HepG2 (cell line): Measurements from ENCODE around the gene CELSR2. TPM values are rescaled to one million over a fixed set of nuclear protein-coding genes. Genes with fewer than 3 reads are reported as not detected.

Source experiments
- CHD4 ChIP-seq: fragments of 200-600 bp; sonication (generic); IDR thresholded peaks from 2 replicates; pipeline ENCODE4 v1.7.0; 2017; ENCODE audit warnings: mild to moderate bottlenecking, low read length, borderline replicate concordance
- DNMT1 ChIP-seq: sonication (generic); formaldehyde crosslinking; IDR thresholded peaks from 2 replicates; pipeline ENCODE4 v1.5.1; 2020; ENCODE audit warnings: mild to moderate bottlenecking, missing genetic modification reagents
- ISX ChIP-seq: sonication (generic); formaldehyde crosslinking; conservative IDR thresholded peaks from 2 replicates; pipeline ENCODE4 v1.5.0; 2020; ENCODE audit warnings: missing genetic modification reagents
- NCOA5 ChIP-seq: sonication (generic); formaldehyde crosslinking; IDR thresholded peaks from 2 replicates; pipeline ENCODE4 v1.4.0; 2020; ENCODE audit warnings: missing genetic modification reagents
- PHB2 ChIP-seq: fragments of 450-650 bp; IDR thresholded peaks from 2 replicates; pipeline ENCODE4 v1.6.1; 2018; ENCODE audit not compliant: partially characterized antibody
- RAD51 ChIP-seq: fragments of 450-650 bp; IDR thresholded peaks from 2 replicates; pipeline ENCODE4 v1.6.1; 2016; ENCODE audit warnings: borderline replicate concordance
- ZFP82 ChIP-seq: sonication (generic); formaldehyde crosslinking; IDR thresholded peaks from 2 replicates; pipeline ENCODE4 v1.5.1; 2020; ENCODE audit warnings: mild to moderate bottlenecking, missing genetic modification reagents, borderline replicate concordance
- ZNF138 ChIP-seq: sonication (generic); formaldehyde crosslinking; IDR thresholded peaks from 2 replicates; pipeline ENCODE4 v1.5.0; 2020; ENCODE audit warnings: mild to moderate bottlenecking, low read depth, missing genetic modification reagents
- ZNF225 ChIP-seq: sonication (generic); formaldehyde crosslinking; IDR thresholded peaks from 2 replicates; pipeline ENCODE4 v1.4.0; 2020; ENCODE audit warnings: mild to moderate bottlenecking, missing genetic modification reagents
- ZNF232 ChIP-seq: sonication (generic); formaldehyde crosslinking; IDR thresholded peaks from 2 replicates; pipeline ENCODE4 v1.4.0; 2020; ENCODE audit warnings: missing genetic modification reagents, borderline replicate concordance
- ZNF33A ChIP-seq: sonication (generic); formaldehyde crosslinking; IDR thresholded peaks from 2 replicates; pipeline ENCODE4 v1.5.1; 2020; ENCODE audit warnings: missing genetic modification reagents, mild to moderate bottlenecking, moderate library complexity, borderline replicate concordance
- ZNF577 ChIP-seq: sonication (generic); formaldehyde crosslinking; IDR thresholded peaks from 2 replicates; pipeline ENCODE4 v1.4.0; 2020; ENCODE audit warnings: mild to moderate bottlenecking, low read depth, missing genetic modification reagents, borderline replicate concordance
- ZNF75D ChIP-seq: sonication (generic); formaldehyde crosslinking; IDR thresholded peaks from 2 replicates; pipeline ENCODE4 v1.8.1; 2023; ENCODE audit warnings: missing genetic modification reagents, mild to moderate bottlenecking, borderline replicate concordance
- ZNF761 ChIP-seq: sonication (generic); formaldehyde crosslinking; conservative IDR thresholded peaks from 2 replicates; pipeline ENCODE4 v1.4.0; 2020; ENCODE audit warnings: mild to moderate bottlenecking, missing genetic modification reagents
- polyA plus RNA-seq, 8 experiments: library from polyadenylated mRNA; depleted of rRNA in 3 of 8; stranded (reverse) in 7 of 8; unstranded in 1 of 8; fragments of >200 nt; fragmentation: Illumina TruSeq in 4 of 8; extraction: Trizol in 4 of 8; gene quantifications; 2 replicates each; pipeline versions ENCODE4 v1.2.1 to v1.2.3, GENCODE V29; 2011 to 2016; ENCODE audit warnings: low read depth in 4 of 8, missing spikeins in 1 of 8, mixed read lengths in 1 of 8; ENCODE audit not compliant: insufficient read depth in 1 of 8
- total RNA-seq, 5 experiments: library from RNA; depleted of rRNA; stranded (reverse); fragments of >200 nt; fragmentation: Illumina TruSeq; extraction: Trizol; gene quantifications; 2 replicates each; pipeline ENCODE4 v1.2.3, GENCODE V29; 2016; ENCODE audit warnings: low read depth in 1 of 5
- TF ChIP-seq, protein P1 (sequence below): IDR thresholded peaks from 2 replicates; pipeline ENCODE4 v1.6.1; 2016; ENCODE audit warnings: missing genetic modification reagents, missing compliant biosample characterization
- TF ChIP-seq, protein P2 (sequence below): sonication (generic); formaldehyde crosslinking; IDR thresholded peaks from 2 replicates; pipeline ENCODE4 v1.4.0; 2020; ENCODE audit warnings: missing genetic modification reagents
- TF ChIP-seq, protein P3 (sequence below): fragments of 450-650 bp; IDR thresholded peaks from 2 replicates; pipeline ENCODE4 v1.6.1; 2017; ENCODE audit warnings: mild to moderate bottlenecking
- TF ChIP-seq, protein P4 (sequence below): sonication (generic); formaldehyde crosslinking; IDR thresholded peaks from 2 replicates; pipeline ENCODE4 v1.5.1; 2020; ENCODE audit warnings: mild to moderate bottlenecking, missing genetic modification reagents, borderline replicate concordance

CELSR2 gene
- total and polyA plus RNA-seq, 2 of the 13 experiments (the other 11 are each of a cell fraction or from before 2014, with no cell fraction given): 4.0 to 6.6 TPM

DNA sequence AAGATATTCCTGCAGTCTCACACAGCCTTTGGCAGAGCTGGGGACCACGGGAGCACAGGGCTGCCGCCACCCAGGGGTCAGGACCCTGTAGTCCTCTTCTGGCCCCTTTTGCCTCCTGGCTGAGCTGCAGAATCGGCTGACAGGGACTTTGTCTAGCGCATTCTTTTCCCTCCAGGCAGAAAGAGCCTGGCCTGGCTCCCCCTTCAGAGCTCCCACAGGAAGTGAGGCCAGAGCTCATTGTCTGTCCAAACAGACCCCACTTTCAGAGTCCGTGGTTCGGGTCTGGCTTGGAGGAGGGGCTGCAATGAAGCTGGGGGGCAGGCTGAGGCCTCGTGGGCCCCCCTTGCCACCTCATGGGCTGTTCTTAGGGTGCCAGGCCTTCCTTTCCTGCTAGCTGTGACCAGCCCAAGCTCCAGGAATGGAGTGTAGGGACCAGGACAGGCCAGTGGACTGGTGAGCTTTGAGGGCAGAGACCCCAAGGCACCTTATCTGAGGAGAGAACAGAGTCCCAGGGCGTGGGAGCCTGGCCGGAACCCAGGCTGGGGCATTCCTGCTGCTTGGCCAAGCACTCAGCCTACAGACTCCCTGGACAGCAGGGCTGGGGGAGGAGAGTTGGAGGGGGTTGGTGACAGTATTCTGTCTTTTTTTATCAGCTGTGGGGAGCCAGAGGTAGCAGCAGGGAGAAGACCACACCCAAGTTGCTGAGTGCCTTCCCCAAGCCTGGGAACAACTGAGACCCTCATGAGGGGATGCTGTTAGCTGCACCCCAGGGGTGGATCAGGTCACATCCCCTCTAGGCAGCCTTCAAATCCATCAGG is 4.7 kb downstream of the CELSR2 start (continued):
- TF ChIP-seq ZFP82 (CRISPR knock-in tag) (no peak), ZNF138 (CRISPR knock-in tag) (0 out of 2 replicates have a peak, but pooled peaks have one; percentile 40), ZNF225 (CRISPR knock-in tag) (no peak), ZNF577 (no peak), CHD4 (no peak), PHB2 (no peak), ZNF75D (CRISPR knock-in tag) (no peak), ISX (CRISPR knock-in tag) (no peak), DNMT1 (CRISPR knock-in tag) (no peak), ZNF232 (CRISPR knock-in tag) (no peak), NCOA5 (CRISPR knock-in tag) (no peak), ZNF33A (no peak), ZNF761 (peak; percentile 81), RAD51 (no peak)
- TF ChIP-seq, protein P1, sequence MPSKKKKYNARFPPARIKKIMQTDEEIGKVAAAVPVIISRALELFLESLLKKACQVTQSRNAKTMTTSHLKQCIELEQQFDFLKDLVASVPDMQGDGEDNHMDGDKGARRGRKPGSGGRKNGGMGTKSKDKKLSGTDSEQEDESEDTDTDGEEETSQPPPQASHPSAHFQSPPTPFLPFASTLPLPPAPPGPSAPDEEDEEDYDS (CRISPR knock-in tag): no peak
- TF ChIP-seq, protein P2, sequence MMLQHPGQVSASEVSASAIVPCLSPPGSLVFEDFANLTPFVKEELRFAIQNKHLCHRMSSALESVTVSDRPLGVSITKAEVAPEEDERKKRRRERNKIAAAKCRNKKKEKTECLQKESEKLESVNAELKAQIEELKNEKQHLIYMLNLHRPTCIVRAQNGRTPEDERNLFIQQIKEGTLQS (CRISPR knock-in tag): no peak
- TF ChIP-seq, protein P3, sequence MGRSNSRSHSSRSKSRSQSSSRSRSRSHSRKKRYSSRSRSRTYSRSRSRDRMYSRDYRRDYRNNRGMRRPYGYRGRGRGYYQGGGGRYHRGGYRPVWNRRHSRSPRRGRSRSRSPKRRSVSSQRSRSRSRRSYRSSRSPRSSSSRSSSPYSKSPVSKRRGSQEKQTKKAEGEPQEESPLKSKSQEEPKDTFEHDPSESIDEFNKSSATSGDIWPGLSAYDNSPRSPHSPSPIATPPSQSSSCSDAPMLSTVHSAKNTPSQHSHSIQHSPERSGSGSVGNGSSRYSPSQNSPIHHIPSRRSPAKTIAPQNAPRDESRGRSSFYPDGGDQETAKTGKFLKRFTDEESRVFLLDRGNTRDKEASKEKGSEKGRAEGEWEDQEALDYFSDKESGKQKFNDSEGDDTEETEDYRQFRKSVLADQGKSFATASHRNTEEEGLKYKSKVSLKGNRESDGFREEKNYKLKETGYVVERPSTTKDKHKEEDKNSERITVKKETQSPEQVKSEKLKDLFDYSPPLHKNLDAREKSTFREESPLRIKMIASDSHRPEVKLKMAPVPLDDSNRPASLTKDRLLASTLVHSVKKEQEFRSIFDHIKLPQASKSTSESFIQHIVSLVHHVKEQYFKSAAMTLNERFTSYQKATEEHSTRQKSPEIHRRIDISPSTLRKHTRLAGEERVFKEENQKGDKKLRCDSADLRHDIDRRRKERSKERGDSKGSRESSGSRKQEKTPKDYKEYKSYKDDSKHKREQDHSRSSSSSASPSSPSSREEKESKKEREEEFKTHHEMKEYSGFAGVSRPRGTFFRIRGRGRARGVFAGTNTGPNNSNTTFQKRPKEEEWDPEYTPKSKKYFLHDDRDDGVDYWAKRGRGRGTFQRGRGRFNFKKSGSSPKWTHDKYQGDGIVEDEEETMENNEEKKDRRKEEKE: no peak
- TF ChIP-seq, protein P4, sequence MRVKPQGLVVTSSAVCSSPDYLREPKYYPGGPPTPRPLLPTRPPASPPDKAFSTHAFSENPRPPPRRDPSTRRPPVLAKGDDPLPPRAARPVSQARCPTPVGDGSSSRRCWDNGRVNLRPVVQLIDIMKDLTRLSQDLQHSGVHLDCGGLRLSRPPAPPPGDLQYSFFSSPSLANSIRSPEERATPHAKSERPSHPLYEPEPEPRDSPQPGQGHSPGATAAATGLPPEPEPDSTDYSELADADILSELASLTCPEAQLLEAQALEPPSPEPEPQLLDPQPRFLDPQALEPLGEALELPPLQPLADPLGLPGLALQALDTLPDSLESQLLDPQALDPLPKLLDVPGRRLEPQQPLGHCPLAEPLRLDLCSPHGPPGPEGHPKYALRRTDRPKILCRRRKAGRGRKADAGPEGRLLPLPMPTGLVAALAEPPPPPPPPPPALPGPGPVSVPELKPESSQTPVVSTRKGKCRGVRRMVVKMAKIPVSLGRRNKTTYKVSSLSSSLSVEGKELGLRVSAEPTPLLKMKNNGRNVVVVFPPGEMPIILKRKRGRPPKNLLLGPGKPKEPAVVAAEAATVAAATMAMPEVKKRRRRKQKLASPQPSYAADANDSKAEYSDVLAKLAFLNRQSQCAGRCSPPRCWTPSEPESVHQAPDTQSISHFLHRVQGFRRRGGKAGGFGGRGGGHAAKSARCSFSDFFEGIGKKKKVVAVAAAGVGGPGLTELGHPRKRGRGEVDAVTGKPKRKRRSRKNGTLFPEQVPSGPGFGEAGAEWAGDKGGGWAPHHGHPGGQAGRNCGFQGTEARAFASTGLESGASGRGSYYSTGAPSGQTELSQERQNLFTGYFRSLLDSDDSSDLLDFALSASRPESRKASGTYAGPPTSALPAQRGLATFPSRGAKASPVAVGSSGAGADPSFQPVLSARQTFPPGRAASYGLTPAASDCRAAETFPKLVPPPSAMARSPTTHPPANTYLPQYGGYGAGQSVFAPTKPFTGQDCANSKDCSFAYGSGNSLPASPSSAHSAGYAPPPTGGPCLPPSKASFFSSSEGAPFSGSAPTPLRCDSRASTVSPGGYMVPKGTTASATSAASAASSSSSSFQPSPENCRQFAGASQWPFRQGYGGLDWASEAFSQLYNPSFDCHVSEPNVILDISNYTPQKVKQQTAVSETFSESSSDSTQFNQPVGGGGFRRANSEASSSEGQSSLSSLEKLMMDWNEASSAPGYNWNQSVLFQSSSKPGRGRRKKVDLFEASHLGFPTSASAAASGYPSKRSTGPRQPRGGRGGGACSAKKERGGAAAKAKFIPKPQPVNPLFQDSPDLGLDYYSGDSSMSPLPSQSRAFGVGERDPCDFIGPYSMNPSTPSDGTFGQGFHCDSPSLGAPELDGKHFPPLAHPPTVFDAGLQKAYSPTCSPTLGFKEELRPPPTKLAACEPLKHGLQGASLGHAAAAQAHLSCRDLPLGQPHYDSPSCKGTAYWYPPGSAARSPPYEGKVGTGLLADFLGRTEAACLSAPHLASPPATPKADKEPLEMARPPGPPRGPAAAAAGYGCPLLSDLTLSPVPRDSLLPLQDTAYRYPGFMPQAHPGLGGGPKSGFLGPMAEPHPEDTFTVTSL (CRISPR knock-in tag): peak; percentile 52; the same call in 1 of the 2 replicates
